Measurements from ENCODE around the gene RPL26.

DNA sequence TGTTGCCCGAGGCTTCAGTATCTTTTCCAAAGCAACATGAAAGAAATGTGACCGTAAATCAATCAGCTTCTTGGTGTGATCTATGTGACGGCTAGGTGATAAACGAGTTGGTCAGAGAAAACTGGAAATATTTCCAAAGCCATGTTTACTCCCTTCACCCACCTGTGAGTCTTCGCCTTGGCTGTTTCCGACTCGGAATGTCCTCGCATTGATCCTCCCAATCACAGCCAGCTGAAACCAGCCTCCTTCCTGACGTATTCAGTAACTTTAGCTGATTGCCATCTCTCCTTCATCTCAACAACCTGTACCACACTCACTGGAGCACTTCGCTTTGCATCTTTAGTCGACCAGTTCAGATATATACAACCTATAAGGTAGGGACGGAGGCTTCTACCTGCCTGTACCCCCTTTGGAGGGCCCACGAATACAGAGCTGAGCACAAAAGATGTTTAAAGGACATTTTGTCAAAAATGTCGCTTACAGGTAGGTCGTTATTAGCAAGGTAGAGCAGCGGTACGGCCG is 7.2 kb downstream of the RPL26 start:
- TF ChIP-seq, protein P1, sequence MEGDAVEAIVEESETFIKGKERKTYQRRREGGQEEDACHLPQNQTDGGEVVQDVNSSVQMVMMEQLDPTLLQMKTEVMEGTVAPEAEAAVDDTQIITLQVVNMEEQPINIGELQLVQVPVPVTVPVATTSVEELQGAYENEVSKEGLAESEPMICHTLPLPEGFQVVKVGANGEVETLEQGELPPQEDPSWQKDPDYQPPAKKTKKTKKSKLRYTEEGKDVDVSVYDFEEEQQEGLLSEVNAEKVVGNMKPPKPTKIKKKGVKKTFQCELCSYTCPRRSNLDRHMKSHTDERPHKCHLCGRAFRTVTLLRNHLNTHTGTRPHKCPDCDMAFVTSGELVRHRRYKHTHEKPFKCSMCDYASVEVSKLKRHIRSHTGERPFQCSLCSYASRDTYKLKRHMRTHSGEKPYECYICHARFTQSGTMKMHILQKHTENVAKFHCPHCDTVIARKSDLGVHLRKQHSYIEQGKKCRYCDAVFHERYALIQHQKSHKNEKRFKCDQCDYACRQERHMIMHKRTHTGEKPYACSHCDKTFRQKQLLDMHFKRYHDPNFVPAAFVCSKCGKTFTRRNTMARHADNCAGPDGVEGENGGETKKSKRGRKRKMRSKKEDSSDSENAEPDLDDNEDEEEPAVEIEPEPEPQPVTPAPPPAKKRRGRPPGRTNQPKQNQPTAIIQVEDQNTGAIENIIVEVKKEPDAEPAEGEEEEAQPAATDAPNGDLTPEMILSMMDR (IDR thresholded peaks at IDR 0.05): no peak
- TF ChIP-seq POLR2A (IDR thresholded peaks at IDR 0.05): no peak

Measured in testis (tissue), 2 donors.